ENCODE measurements around the gene HSD17B14.

- TF ChIP-seq CTCF (conservative IDR thresholded peaks at IDR 0.05; ENCODE audit: low read depth in 2 of 2): no peak
- no peak for TF ChIP-seq ZNF331 (CRISPR knock-in tag; IDR thresholded peaks at IDR 0.05; ENCODE audit: low read depth)
- TF ChIP-seq REST (IDR thresholded peaks at IDR 0.05; ENCODE audit: unreplicated experiment): no peak
- no peak for TF ChIP-seq EZH2phosphoT487 (IDR thresholded peaks at IDR 0.05; ENCODE audit: unreplicated experiment)
- TF ChIP-seq POLR2AphosphoS5 (IDR thresholded peaks at IDR 0.05; ENCODE audit: low read depth): no peak
- no peak for TF ChIP-seq ZNF114 (CRISPR knock-in tag; IDR thresholded peaks at IDR 0.05)
- no peak for TF ChIP-seq EZH2 (IDR thresholded peaks at IDR 0.05; ENCODE audit: low read depth, unreplicated experiment)
Measured at GRCh38 chr19:48798937-48799336, 37.4 kb downstream of the HSD17B14 start.
